Lung (tissue), 12 donors: ENCODE results near the gene EGR1. TPM values are rescaled to one million over a fixed set of nuclear protein-coding genes. Genes with fewer than 3 reads are reported as not detected.

ENCODE experiments used
- ATAC-seq: fragments of 200-7000 bp; cut with Tn5 transposase; one replicate; pipeline ENCODE4 v1.9.1; 2020; ENCODE audit warnings: moderate number of reproducible peaks; ENCODE audit not compliant: insufficient read depth, low FRiP score
- DNase-seq, 3 donors: peaks; one replicate each; pipeline ENCODE4 v3.0.0-alpha.2; 2013 to 2017
- H3K27ac ChIP-seq, 2 donors: one replicate each; pipeline ENCODE4 v1.5.1; 2013; ENCODE audit warnings: mild to moderate bottlenecking in 2 of 2, moderate library complexity in 2 of 2, control low read depth in 1 of 2, inconsistent platforms in 1 of 2, low read depth in 1 of 2, low read length in 1 of 2
- H3K27me3 ChIP-seq, 3 donors: one replicate each; pipeline ENCODE4 v1.5.1; 2013; ENCODE audit warnings: low read length in 2 of 3; ENCODE audit not compliant: control insufficient read depth in 3 of 3, insufficient read depth in 3 of 3
- H3K36me3 ChIP-seq, 4 donors: one replicate each; pipeline ENCODE4 v1.5.1; 2013; ENCODE audit warnings: low read length in 4 of 4, mild to moderate bottlenecking in 1 of 4, moderate library complexity in 1 of 4; ENCODE audit not compliant: control insufficient read depth in 4 of 4, insufficient read depth in 4 of 4
- H3K4me1 ChIP-seq, 5 donors: one replicate each; pipeline ENCODE4 v1.5.1; 2013; ENCODE audit warnings: low read length in 5 of 5, mild to moderate bottlenecking in 2 of 5, moderate library complexity in 1 of 5; ENCODE audit not compliant: control insufficient read depth in 5 of 5, insufficient read depth in 5 of 5
- H3K4me3 ChIP-seq: one replicate; pipeline ENCODE4 v1.5.1; 2013; ENCODE audit warnings: mild to moderate bottlenecking, control low read depth, moderate library complexity
- H3K9ac ChIP-seq, 2 donors: one replicate each; pipeline ENCODE4 v1.5.1; 2013; ENCODE audit warnings: low read length in 2 of 2, control low read depth in 1 of 2; ENCODE audit not compliant: insufficient read depth in 1 of 2
- H3K9me3 ChIP-seq, 4 donors: one replicate each; pipeline ENCODE4 v1.5.1; 2013; ENCODE audit warnings: low read length in 3 of 4, mild to moderate bottlenecking in 1 of 4, moderate library complexity in 1 of 4; ENCODE audit not compliant: control insufficient read depth in 4 of 4, insufficient read depth in 3 of 4
- WGBS, 2 donors: extraction: QIAGEN DNeasy Blood & Tissue Kit; methylation state at CpG; one replicate each; pipeline ENCODE4 v1.1.7; 2013; 5-methylcytosine and 5-hydroxymethylcytosine counted together
- polyA plus RNA-seq, 2 donors: library from polyadenylated mRNA; stranded (reverse); fragments of 200-250 nt; gene quantifications; one replicate each; pipeline ENCODE4 v1.2.1, GENCODE V29; 2013
- total RNA-seq, 2 donors: library from RNA; depleted of rRNA in 1 of 2; stranded (reverse); fragments of >200 nt in 1 of 2; gene quantifications; one replicate each; pipeline ENCODE4 v1.2.1, GENCODE V29; 2014 to 2021
- TF ChIP-seq, protein P1 (sequence below): IDR thresholded peaks from 2 replicates; pipeline ENCODE4 v1.5.1; 2012; ENCODE audit warnings: mild to moderate bottlenecking; ENCODE audit errors: control extremely low read depth, extremely low read depth
- donor health status: control.
- donor health status: control.
- donor health status: Bipolar disorder and iron deficiency.
- donor health status: healthy.
- donor health status: DM: yes; HTN: yes; CAD: no.

The EGR1 gene
- total and polyA plus RNA-seq, 4 donors: 15.8 to 126 (median 30.7) TPM

GRCh38 chr5:138448070-138448469 lies 17.2 kb upstream of the EGR1 start:
- Histone ChIP-seq H3K4me1 (peaks cover 0 to 5% (median 0%) of the 10 kb centered on the region in 5 donors), H3K27me3 (no peaks in the 10 kb centered on the region), H3K36me3 (no peaks in the 10 kb centered on the region), H3K9ac (no peak overlapping the region), H3K9me3 (no peaks in the 10 kb centered on the region), H3K4me3 (no peak overlapping the region), H3K27ac (no peak overlapping the region)
- TF ChIP-seq, protein P1, sequence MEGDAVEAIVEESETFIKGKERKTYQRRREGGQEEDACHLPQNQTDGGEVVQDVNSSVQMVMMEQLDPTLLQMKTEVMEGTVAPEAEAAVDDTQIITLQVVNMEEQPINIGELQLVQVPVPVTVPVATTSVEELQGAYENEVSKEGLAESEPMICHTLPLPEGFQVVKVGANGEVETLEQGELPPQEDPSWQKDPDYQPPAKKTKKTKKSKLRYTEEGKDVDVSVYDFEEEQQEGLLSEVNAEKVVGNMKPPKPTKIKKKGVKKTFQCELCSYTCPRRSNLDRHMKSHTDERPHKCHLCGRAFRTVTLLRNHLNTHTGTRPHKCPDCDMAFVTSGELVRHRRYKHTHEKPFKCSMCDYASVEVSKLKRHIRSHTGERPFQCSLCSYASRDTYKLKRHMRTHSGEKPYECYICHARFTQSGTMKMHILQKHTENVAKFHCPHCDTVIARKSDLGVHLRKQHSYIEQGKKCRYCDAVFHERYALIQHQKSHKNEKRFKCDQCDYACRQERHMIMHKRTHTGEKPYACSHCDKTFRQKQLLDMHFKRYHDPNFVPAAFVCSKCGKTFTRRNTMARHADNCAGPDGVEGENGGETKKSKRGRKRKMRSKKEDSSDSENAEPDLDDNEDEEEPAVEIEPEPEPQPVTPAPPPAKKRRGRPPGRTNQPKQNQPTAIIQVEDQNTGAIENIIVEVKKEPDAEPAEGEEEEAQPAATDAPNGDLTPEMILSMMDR: no peak
- no peak for DNase-seq
- WGBS, 2 donors: 91 to 92% methylated on average over 6 of the region's 6 CpGs
- no peak for ATAC-seq

DNA sequence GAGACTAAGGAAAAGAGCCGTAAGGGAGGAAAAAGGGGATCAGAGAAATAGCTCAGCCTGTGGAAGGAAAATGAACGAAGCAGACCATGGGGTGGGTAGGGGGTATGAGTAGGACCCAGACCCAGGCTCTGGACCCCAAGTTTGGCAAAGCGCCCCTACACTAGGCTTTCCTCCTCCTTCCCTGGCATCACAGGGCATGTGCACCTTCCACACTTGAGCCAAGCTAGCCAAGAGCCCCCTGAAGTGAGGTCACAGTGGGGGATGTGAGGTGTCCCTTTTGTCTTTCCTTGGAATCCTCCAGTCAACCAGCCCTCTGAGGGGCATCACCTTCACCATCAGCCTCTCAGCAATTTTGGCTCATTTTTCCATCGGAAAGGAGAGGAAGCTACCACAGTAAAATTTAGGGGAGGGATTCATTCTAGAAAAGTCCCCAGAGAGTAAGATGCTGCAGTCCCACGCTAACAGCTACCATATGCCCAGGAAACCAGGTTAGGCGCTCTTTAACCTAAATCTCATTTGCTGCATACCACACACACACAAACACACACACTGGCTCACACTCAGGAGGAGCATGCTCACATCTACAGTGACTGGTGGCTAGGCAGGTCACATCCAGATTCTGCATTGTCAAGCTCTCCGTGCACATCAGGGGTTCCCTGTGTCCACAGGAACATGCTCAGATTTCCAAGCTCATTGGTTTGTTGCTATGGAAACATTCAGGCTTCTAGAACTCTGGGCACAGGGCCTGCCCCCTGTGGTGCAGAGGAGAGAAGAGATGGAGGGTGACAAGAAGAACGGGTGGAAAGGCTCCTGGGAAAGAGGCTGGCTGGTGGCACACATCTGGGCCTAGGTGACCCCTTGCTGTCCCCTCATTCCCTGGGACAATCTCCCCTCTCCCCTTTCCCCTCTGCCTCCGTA lies 16.5 kb upstream of the EGR1 start:
- no peak for ATAC-seq
- H3K9me3 ChIP-seq: no peaks in the 10 kb centered on the region

GRCh38 chr5:138449501-138450239 lies 15.6 kb upstream of the EGR1 start:
- H3K27ac ChIP-seq: no peak overlapping the region
- no peak overlapping the region for H3K9ac ChIP-seq
- no peaks in the 10 kb centered on the region for H3K27me3 ChIP-seq
- H3K4me1 ChIP-seq: peaks cover 0 to 5% (median 0%) of the 10 kb centered on the region in 5 donors
- no peak overlapping the region for H3K4me3 ChIP-seq
- 18 to 27% methylated on average over 22 of the region's 22 CpGs for WGBS, 2 donors
- ATAC-seq: peak; percentile 95
- peak; percentile 87 to 90 (median 89) for DNase-seq
- H3K36me3 ChIP-seq: no peaks in the 10 kb centered on the region
- TF ChIP-seq, protein P1: peak; percentile 94
- no peaks in the 10 kb centered on the region for H3K9me3 ChIP-seq

More for the DNA sequence above, 16.5 kb upstream of the EGR1 start:
- TF ChIP-seq, protein P1: no peak
- 81 to 85% methylated on average over 9 of the region's 9 CpGs for whole genome bisulfite sequencing, 2 donors
- Histone ChIP-seq H3K27me3 (no peaks in the 10 kb centered on the region), H3K9ac (no peak overlapping the region), H3K27ac (no peak overlapping the region), H3K4me1 (peaks cover 0 to 5% (median 0%) of the 10 kb centered on the region in 5 donors), H3K36me3 (no peaks in the 10 kb centered on the region), H3K4me3 (no peak overlapping the region)
- no peak for DNase-seq
